Measurements from ENCODE around the gene ANXA3.

DNA sequence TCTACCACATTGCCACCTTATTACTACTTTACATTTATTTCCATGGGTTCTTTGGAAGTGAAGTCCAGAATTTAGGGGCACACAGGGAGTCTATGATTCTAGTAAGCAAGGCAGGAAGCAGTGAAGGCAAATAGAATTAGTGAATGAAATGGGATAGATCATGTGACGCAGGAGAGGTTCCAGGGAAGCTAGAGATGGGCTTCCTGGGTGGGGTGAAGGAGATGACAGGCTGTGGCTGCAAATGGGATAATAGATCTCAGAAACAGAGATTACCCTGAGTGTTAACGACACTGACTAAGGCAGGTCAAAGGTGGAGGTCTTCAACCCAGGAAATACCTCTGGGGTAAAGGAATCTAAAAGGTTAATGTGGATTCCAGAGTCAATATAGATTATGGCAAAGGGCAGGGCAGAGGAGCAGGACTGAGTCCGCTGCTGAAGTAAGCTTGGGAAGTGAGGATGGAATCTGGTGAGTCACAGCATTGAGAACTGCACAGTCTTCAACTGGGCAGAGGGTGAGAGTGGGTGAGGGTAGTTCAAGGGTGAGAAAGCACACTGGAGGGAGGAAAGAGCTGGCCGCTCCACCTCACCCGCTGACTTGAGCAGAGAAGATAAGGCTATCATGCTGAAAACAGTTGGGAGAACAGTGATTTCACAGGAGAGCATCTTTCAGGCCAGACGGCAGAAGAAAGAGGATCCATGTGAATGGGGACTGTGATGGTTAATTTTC lies 70.8 kb downstream of the ANXA3 start:
- TF ChIP-seq, protein P1, sequence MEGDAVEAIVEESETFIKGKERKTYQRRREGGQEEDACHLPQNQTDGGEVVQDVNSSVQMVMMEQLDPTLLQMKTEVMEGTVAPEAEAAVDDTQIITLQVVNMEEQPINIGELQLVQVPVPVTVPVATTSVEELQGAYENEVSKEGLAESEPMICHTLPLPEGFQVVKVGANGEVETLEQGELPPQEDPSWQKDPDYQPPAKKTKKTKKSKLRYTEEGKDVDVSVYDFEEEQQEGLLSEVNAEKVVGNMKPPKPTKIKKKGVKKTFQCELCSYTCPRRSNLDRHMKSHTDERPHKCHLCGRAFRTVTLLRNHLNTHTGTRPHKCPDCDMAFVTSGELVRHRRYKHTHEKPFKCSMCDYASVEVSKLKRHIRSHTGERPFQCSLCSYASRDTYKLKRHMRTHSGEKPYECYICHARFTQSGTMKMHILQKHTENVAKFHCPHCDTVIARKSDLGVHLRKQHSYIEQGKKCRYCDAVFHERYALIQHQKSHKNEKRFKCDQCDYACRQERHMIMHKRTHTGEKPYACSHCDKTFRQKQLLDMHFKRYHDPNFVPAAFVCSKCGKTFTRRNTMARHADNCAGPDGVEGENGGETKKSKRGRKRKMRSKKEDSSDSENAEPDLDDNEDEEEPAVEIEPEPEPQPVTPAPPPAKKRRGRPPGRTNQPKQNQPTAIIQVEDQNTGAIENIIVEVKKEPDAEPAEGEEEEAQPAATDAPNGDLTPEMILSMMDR (IDR thresholded peaks at IDR 0.05): no peak
- TF ChIP-seq EP300 (IDR thresholded peaks at IDR 0.05): no peak

All from esophagus muscularis mucosa (tissue), 3 donors.